Liver (tissue), 9 donors: ENCODE results near the gene RARG. TPM values are rescaled to one million over a fixed set of nuclear protein-coding genes. Genes with fewer than 3 reads are reported as not detected.

Experiments used
- DNase-seq: peaks from one replicate; pipeline ENCODE4 v3.0.0-alpha.2; 2017; ENCODE audit warnings: low spot score
- H3K27ac ChIP-seq, 2 donors: one replicate each; pipeline ENCODE4 v1.7.0; 2013; ENCODE audit warnings: inconsistent platforms in 2 of 2, low read length in 2 of 2, control low read depth in 1 of 2, low read depth in 1 of 2, mild to moderate bottlenecking in 1 of 2
- H3K27me3 ChIP-seq, 4 donors: one replicate each; pipeline versions ENCODE4 v1.6.1 to v1.7.0; 2013; ENCODE audit warnings: low read length in 3 of 4, inconsistent platforms in 1 of 4, mild to moderate bottlenecking in 1 of 4, moderate library complexity in 1 of 4; ENCODE audit not compliant: control insufficient read depth in 4 of 4, insufficient read depth in 4 of 4
- H3K36me3 ChIP-seq, 4 donors: one replicate each; pipeline versions ENCODE4 v1.6.1 to v1.7.0; 2013; ENCODE audit warnings: low read length in 3 of 4, mild to moderate bottlenecking in 3 of 4, low read depth in 1 of 4, moderate library complexity in 1 of 4; ENCODE audit not compliant: control insufficient read depth in 4 of 4, insufficient read depth in 3 of 4
- H3K4me1 ChIP-seq, 4 donors: one replicate each; pipeline versions ENCODE4 v1.6.1 to v1.7.0; 2013; ENCODE audit warnings: low read length in 3 of 4, mild to moderate bottlenecking in 3 of 4, moderate library complexity in 1 of 4; ENCODE audit not compliant: control insufficient read depth in 4 of 4, insufficient read depth in 4 of 4
- H3K4me3 ChIP-seq, 3 donors: one replicate each; pipeline versions ENCODE4 v1.6.1 to v1.7.0; 2013; ENCODE audit warnings: low read length in 3 of 3, control low read depth in 1 of 3, low read depth in 1 of 3, mild to moderate bottlenecking in 1 of 3
- H3K9ac ChIP-seq, 2 donors: one replicate each; pipeline ENCODE4 v1.7.0; 2013; ENCODE audit warnings: low read length in 2 of 2, mild to moderate bottlenecking in 2 of 2, moderate library complexity in 2 of 2, control low read depth in 1 of 2, low read depth in 1 of 2
- H3K9me3 ChIP-seq, 4 donors: one replicate each; pipeline versions ENCODE4 v1.6.1 to v1.7.0; 2013; ENCODE audit warnings: low read length in 3 of 4; ENCODE audit not compliant: control insufficient read depth in 4 of 4
- EGR1 ChIP-seq, 2 donors: IDR thresholded peaks; 2 replicates each; pipeline ENCODE4 v1.6.1; 2016 to 2018; ENCODE audit warnings: antibody characterized with exemption in 2 of 2, low read depth in 2 of 2
- FOXA1 ChIP-seq: IDR thresholded peaks from 2 replicates; pipeline ENCODE4 v1.6.1; 2016; ENCODE audit warnings: antibody characterized with exemption
- FOXA2 ChIP-seq: IDR thresholded peaks from 2 replicates; pipeline ENCODE4 v1.6.1; 2016; ENCODE audit warnings: antibody characterized with exemption
- GABPA ChIP-seq, 2 donors: IDR thresholded peaks in 1 of 2; conservative IDR thresholded peaks in 1 of 2; 2 replicates each; pipeline ENCODE4 v1.6.1; 2016; ENCODE audit warnings: antibody characterized with exemption in 2 of 2, mild to moderate bottlenecking in 1 of 2, moderate library complexity in 1 of 2
- HNF4A ChIP-seq, 2 donors: conservative IDR thresholded peaks; 2 replicates each; pipeline ENCODE4 v1.6.1; 2016; ENCODE audit warnings: antibody characterized with exemption in 2 of 2, mild to moderate bottlenecking in 2 of 2
- JUND ChIP-seq, 2 donors: IDR thresholded peaks; 2 replicates each; pipeline ENCODE4 v1.6.1; 2016; ENCODE audit warnings: antibody characterized with exemption in 2 of 2
- NR2F2 ChIP-seq: IDR thresholded peaks from 2 replicates; pipeline ENCODE4 v1.6.1; 2016; ENCODE audit warnings: antibody characterized with exemption
- RAD21 ChIP-seq, 2 donors: IDR thresholded peaks; 2 replicates each; pipeline ENCODE4 v1.6.1; 2016; ENCODE audit warnings: antibody characterized with exemption in 2 of 2, mild to moderate bottlenecking in 2 of 2
- RXRA ChIP-seq, 2 donors: IDR thresholded peaks; 2 replicates each; pipeline ENCODE4 v1.6.1; 2017 to 2018; ENCODE audit warnings: antibody characterized with exemption in 2 of 2, mild to moderate bottlenecking in 1 of 2
- SP1 ChIP-seq: IDR thresholded peaks from 2 replicates; pipeline ENCODE4 v1.6.1; 2018; ENCODE audit warnings: antibody characterized with exemption, mild to moderate bottlenecking
- TAF1 ChIP-seq: conservative IDR thresholded peaks from 2 replicates; pipeline ENCODE4 v1.6.1; 2016; ENCODE audit warnings: antibody characterized with exemption, mild to moderate bottlenecking
- YY1 ChIP-seq: IDR thresholded peaks from 2 replicates; pipeline ENCODE4 v1.6.1; 2016; ENCODE audit warnings: antibody characterized with exemption, mild to moderate bottlenecking
- WGBS: extraction: QIAGEN DNeasy Blood & Tissue Kit; methylation state at CpG from one replicate; pipeline ENCODE4 v1.1.7; 2013; 5-methylcytosine and 5-hydroxymethylcytosine counted together
- polyA plus RNA-seq, 2 donors: library from polyadenylated mRNA; stranded (reverse) in 1 of 2; unstranded in 1 of 2; fragments of 200-250 nt in 1 of 2; fragments of >200 nt in 1 of 2; fragmentation: Nextera tagmentation in 1 of 2; extraction: Ambion mirVana in 1 of 2; gene quantifications; one replicate each; pipeline versions ENCODE4 v1.2.1 to v1.2.3, GENCODE V29; 2013 to 2015
- total RNA-seq, 2 donors: library from RNA; depleted of rRNA; stranded (reverse); fragments of >200 nt; gene quantifications; one replicate each; pipeline ENCODE4 v1.2.3, GENCODE V29; 2014
- TF ChIP-seq, protein P1 (sequence below): IDR thresholded peaks from 2 replicates; pipeline ENCODE4 v1.6.1; 2016; ENCODE audit warnings: antibody characterized with exemption, mild to moderate bottlenecking
- TF ChIP-seq, protein P2 (sequence below): IDR thresholded peaks from 2 replicates; pipeline ENCODE4 v1.6.1; 2016; ENCODE audit warnings: antibody characterized with exemption
- TF ChIP-seq, protein P3 (sequence below): IDR thresholded peaks from 2 replicates; pipeline ENCODE4 v1.6.1; 2016; ENCODE audit warnings: antibody characterized with exemption
- TF ChIP-seq, protein P4 (sequence below): IDR thresholded peaks from 2 replicates; pipeline ENCODE4 v1.6.1; 2016; ENCODE audit warnings: antibody characterized with exemption
- TF ChIP-seq, protein P5 (sequence below): fragments of 150-350 bp; IDR thresholded peaks from 2 replicates; pipeline ENCODE4 v1.5.1; 2017; ENCODE audit warnings: improper control_type of control experiment, low read depth, low read length; ENCODE audit not compliant: missing input control
- donor health status: healthy.
- donor health status: healthy.
- donor health status: healthy.
- donor health status: healthy.
- donor health status: healthy.

RARG gene
- total and polyA plus RNA-seq, 4 donors: 1.7 to 3.1 (median 2.7) TPM

DNA sequence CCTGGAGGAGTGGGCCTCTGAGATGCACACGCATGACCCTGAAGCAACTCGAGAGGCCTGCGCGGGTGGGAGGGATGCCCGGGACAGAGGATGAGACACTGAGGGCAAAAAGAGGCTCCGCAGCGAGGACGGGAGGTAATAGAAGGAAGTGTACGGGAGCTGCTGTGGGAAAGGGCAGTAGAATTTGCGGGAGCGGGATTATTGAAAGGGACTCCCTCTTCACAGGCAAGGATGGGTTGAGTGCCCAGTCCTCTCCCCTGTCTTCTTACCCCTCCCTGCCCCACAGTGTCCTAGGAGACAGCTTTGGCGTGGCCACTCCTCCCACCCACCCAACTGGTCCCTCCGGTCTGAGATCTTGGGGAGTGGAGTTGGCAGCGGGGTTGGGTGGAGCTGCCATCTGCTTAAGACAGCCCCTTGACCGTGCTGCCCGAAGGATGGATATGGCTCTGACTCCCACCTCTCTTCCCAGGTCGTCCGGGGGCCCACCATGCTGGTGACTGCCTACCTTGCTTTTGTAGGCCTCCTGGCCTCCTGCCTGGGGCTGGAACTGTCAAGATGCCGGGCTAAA is 20.4 kb upstream of the RARG start:
- H3K27ac ChIP-seq: peak overlapping the region; percentile 72 to 90
- H3K9ac ChIP-seq: peak overlapping the region; percentile 60 to 74
- TF ChIP-seq, protein P1, sequence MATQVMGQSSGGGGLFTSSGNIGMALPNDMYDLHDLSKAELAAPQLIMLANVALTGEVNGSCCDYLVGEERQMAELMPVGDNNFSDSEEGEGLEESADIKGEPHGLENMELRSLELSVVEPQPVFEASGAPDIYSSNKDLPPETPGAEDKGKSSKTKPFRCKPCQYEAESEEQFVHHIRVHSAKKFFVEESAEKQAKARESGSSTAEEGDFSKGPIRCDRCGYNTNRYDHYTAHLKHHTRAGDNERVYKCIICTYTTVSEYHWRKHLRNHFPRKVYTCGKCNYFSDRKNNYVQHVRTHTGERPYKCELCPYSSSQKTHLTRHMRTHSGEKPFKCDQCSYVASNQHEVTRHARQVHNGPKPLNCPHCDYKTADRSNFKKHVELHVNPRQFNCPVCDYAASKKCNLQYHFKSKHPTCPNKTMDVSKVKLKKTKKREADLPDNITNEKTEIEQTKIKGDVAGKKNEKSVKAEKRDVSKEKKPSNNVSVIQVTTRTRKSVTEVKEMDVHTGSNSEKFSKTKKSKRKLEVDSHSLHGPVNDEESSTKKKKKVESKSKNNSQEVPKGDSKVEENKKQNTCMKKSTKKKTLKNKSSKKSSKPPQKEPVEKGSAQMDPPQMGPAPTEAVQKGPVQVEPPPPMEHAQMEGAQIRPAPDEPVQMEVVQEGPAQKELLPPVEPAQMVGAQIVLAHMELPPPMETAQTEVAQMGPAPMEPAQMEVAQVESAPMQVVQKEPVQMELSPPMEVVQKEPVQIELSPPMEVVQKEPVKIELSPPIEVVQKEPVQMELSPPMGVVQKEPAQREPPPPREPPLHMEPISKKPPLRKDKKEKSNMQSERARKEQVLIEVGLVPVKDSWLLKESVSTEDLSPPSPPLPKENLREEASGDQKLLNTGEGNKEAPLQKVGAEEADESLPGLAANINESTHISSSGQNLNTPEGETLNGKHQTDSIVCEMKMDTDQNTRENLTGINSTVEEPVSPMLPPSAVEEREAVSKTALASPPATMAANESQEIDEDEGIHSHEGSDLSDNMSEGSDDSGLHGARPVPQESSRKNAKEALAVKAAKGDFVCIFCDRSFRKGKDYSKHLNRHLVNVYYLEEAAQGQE: no peak
- TF ChIP-seq FOXA1 (no peak), HNF4A (conservative IDR thresholded peaks at IDR 0.05) (no peak), SP1 (no peak), EGR1 (IDR thresholded peaks at IDR 0.05; ENCODE audit: low read depth in 2 of 2) (no peak)
- no peaks in the 10 kb centered on the region for H3K9me3 ChIP-seq
- no peaks in the 10 kb centered on the region for H3K27me3 ChIP-seq
- peaks cover 8 to 20% (median 16%) of the 10 kb centered on the region in 4 donors for H3K4me1 ChIP-seq
- H3K4me3 ChIP-seq: peak overlapping the region; percentile 74 to 94 (median 86)
- 20% methylated on average over 19 of the region's 19 CpGs for WGBS
- no peak for DNase-seq
- no peaks in the 10 kb centered on the region for H3K36me3 ChIP-seq

DNA sequence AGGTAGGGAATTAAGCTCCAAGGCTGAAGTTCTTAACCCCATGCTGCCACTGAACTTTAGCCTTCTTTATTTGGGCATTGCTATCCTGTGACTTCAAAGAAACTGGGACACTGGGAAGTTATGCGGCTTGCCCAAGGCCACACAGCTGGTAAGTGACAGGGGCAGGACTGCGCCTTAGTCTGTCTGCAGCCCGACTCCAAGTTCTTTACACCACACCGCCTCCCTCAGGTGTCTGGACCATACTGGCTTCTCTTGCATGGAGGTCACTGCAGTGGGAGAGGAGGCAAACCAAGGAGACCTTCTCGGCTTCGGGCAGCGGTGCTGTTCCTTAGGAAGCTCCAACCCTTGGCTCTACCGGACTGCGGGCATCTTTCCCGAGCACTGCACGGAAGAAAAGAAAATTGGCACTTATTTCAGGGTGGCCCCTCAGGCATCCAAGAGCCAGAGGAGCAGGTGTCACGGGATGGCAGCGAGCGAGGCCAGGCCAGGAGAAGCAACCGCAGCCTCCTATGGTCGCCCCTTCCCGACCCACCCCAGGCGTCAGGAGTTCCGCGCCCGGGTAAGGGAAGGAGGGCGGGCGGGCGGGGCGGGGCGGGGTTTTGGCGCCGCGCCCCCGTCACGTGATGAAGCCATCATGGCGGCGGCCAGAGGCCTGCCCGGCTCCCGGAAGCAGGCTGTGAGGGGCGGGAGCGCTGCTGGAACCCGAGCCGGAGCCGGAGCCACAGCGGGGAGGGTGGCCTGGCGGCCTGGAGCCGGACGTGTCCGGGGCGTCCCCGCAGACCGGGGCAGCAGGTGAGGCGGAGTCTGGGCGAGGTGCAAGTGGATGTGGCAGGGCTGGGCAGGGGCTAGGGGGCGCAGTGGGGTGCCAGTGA is 19.7 kb upstream of the RARG start:
- Histone ChIP-seq H3K27ac (peak overlapping the region; percentile 72 to 90), H3K4me3 (peak overlapping the region; percentile 74 to 94 (median 86)), H3K9ac (peak overlapping the region; percentile 60 to 84), H3K27me3 (no peaks in the 10 kb centered on the region), H3K36me3 (no peaks in the 10 kb centered on the region), H3K9me3 (no peaks in the 10 kb centered on the region), H3K4me1 (peaks cover 8 to 20% (median 16%) of the 10 kb centered on the region in 4 donors)
- no peak for TF ChIP-seq GABPA (IDR thresholded peaks at IDR 0.05 in 1 of 2, conservative IDR thresholded peaks at IDR 0.05 in 1 of 2)
- peak; percentile 64 to 67 for TF ChIP-seq RAD21 (IDR thresholded peaks at IDR 0.05)
- TF ChIP-seq YY1: peak; percentile 95
- TF ChIP-seq, protein P2, sequence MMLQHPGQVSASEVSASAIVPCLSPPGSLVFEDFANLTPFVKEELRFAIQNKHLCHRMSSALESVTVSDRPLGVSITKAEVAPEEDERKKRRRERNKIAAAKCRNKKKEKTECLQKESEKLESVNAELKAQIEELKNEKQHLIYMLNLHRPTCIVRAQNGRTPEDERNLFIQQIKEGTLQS: no peak
- TF ChIP-seq RXRA (IDR thresholded peaks at IDR 0.05): no peak
- peak; percentile 89 for DNase-seq
- WGBS: 1% methylated on average over 51 of the region's 51 CpGs

DNA sequence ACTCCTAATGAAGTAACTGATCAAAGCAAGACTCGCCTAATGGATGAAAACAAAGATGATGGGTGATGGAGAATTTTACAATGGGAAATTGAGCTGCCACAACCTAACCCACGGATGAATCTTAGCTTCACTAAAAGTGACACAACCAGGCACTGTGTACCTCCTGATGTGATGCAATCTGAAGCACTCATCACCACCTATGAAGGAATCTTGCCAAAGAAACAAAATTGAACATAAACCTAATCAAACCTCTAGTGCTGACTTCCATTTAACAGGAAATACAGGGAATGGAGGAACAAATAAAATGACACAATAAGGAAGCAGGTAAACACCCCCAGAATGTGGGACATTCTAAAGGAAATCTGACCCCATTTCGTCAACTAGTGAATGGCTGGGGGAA is 13.3 kb upstream of the RARG start:
- Histone ChIP-seq H3K27me3 (peaks cover 0 to 5% (median 0%) of the 10 kb centered on the region in 4 donors), H3K9me3 (no peaks in the 10 kb centered on the region), H3K36me3 (no peaks in the 10 kb centered on the region), H3K27ac (no peak overlapping the region), H3K4me1 (no peaks in the 10 kb centered on the region), H3K9ac (no peak overlapping the region), H3K4me3 (no peak overlapping the region)
- no peak for DNase-seq
- 77% methylated on average over 3 of the region's 3 CpGs for WGBS
- TF ChIP-seq FOXA1: no peak
- TF ChIP-seq GABPA (IDR thresholded peaks at IDR 0.05 in 1 of 2, conservative IDR thresholded peaks at IDR 0.05 in 1 of 2): no peak
- no peak for TF ChIP-seq EGR1 (IDR thresholded peaks at IDR 0.05; ENCODE audit: low read depth in 2 of 2)
- TF ChIP-seq SP1: no peak
- TF ChIP-seq, protein P2: no peak
- TF ChIP-seq, protein P3, sequence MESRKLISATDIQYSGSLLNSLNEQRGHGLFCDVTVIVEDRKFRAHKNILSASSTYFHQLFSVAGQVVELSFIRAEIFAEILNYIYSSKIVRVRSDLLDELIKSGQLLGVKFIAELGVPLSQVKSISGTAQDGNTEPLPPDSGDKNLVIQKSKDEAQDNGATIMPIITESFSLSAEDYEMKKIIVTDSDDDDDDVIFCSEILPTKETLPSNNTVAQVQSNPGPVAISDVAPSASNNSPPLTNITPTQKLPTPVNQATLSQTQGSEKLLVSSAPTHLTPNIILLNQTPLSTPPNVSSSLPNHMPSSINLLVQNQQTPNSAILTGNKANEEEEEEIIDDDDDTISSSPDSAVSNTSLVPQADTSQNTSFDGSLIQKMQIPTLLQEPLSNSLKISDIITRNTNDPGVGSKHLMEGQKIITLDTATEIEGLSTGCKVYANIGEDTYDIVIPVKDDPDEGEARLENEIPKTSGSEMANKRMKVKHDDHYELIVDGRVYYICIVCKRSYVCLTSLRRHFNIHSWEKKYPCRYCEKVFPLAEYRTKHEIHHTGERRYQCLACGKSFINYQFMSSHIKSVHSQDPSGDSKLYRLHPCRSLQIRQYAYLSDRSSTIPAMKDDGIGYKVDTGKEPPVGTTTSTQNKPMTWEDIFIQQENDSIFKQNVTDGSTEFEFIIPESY: no peak
- no peak for TF ChIP-seq RXRA (IDR thresholded peaks at IDR 0.05)
- TF ChIP-seq, protein P4, sequence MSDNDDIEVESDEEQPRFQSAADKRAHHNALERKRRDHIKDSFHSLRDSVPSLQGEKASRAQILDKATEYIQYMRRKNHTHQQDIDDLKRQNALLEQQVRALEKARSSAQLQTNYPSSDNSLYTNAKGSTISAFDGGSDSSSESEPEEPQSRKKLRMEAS: no peak
- TF ChIP-seq TAF1: no peak
- no peak for TF ChIP-seq JUND (IDR thresholded peaks at IDR 0.05)
- no peak for TF ChIP-seq HNF4A (conservative IDR thresholded peaks at IDR 0.05)
- no peak for TF ChIP-seq RAD21 (IDR thresholded peaks at IDR 0.05)
- TF ChIP-seq FOXA2: no peak
- TF ChIP-seq YY1: no peak
- TF ChIP-seq, protein P5, sequence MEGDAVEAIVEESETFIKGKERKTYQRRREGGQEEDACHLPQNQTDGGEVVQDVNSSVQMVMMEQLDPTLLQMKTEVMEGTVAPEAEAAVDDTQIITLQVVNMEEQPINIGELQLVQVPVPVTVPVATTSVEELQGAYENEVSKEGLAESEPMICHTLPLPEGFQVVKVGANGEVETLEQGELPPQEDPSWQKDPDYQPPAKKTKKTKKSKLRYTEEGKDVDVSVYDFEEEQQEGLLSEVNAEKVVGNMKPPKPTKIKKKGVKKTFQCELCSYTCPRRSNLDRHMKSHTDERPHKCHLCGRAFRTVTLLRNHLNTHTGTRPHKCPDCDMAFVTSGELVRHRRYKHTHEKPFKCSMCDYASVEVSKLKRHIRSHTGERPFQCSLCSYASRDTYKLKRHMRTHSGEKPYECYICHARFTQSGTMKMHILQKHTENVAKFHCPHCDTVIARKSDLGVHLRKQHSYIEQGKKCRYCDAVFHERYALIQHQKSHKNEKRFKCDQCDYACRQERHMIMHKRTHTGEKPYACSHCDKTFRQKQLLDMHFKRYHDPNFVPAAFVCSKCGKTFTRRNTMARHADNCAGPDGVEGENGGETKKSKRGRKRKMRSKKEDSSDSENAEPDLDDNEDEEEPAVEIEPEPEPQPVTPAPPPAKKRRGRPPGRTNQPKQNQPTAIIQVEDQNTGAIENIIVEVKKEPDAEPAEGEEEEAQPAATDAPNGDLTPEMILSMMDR: no peak
- no peak for TF ChIP-seq NR2F2
